Muscle of leg (tissue), 11 donors: Measurements from ENCODE around the gene RPP30. TPM values are rescaled to one million over a fixed set of nuclear protein-coding genes. Genes with fewer than 3 reads are reported as not detected.

Source experiments
- DNase-seq: peaks from one replicate; pipeline ENCODE4 v3.0.0; 2013
- H3K27ac ChIP-seq: one replicate; pipeline ENCODE4 v1.5.1; 2013; ENCODE audit warnings: mild to moderate bottlenecking, low read length, control low read depth
- H3K27me3 ChIP-seq: one replicate; pipeline ENCODE4 v1.6.1; 2013; ENCODE audit warnings: low read length; ENCODE audit not compliant: control insufficient read depth, insufficient read depth
- H3K36me3 ChIP-seq: one replicate; pipeline ENCODE4 v1.6.1; 2013; ENCODE audit warnings: low read length; ENCODE audit not compliant: control insufficient read depth, insufficient read depth
- H3K4me1 ChIP-seq: one replicate; pipeline ENCODE4 v1.6.1; 2013; ENCODE audit warnings: low read length; ENCODE audit not compliant: control insufficient read depth, insufficient read depth
- H3K4me3 ChIP-seq: one replicate; pipeline ENCODE4 v1.5.1; 2013; ENCODE audit warnings: low read length, control low read depth
- H3K9me3 ChIP-seq: replicated peaks from 2 replicates; pipeline ENCODE4 v1.6.1; 2013; ENCODE audit warnings: low read depth, low read length; ENCODE audit not compliant: control insufficient read depth
- WGBS: methylation state at CpG from one replicate; pipeline ENCODE4 v1.1.5; 2013; ENCODE audit warnings: missing lambda C conversion rate; ENCODE audit not compliant: insufficient coverage; 5-methylcytosine and 5-hydroxymethylcytosine counted together
- polyA plus RNA-seq, 8 donors: library from polyadenylated mRNA; unstranded; fragments of 120-200 nt; gene quantifications; one replicate each; pipeline versions ENCODE4 v1.2.1 to v1.2.3, GENCODE V29; 2013; ENCODE audit warnings: inconsistent platforms in 1 of 8, low replicate concordance in 1 of 8; ENCODE audit not compliant: insufficient read length in 8 of 8, insufficient read depth in 1 of 8
- total RNA-seq: library from RNA; stranded (reverse); fragments of 120-200 nt; gene quantifications from one replicate; pipeline ENCODE4 v1.2.4, GENCODE V29; 2013

The RPP30 gene
- total and polyA plus RNA-seq, 9 donors = 30.3 to 43.3 (median 33.2) TPM

GRCh38 chr10:90924552-90924951 lies 52.8 kb downstream of the RPP30 start:
- Histone ChIP-seq H3K9me3 (no peaks in the 10 kb centered on the region), H3K36me3 (no peaks in the 10 kb centered on the region), H3K4me1 (peaks cover 22% of the 10 kb centered on the region), H3K4me3 (no peak overlapping the region), H3K27ac (no peak overlapping the region), H3K27me3 (no peaks in the 10 kb centered on the region)
- DNase-seq = peak; percentile 69
- 100% methylated on average over 1 of the region's 3 CpGs for WGBS

GRCh38 chr10:90925079-90926029 lies 53.6 kb downstream of the RPP30 start:
- no peak for DNase-seq
- Histone ChIP-seq H3K36me3 (no peaks in the 10 kb centered on the region), H3K27me3 (no peaks in the 10 kb centered on the region), H3K27ac (no peak overlapping the region), H3K9me3 (no peaks in the 10 kb centered on the region), H3K4me3 (no peak overlapping the region), H3K4me1 (peaks cover 25% of the 10 kb centered on the region)
- WGBS = 63% methylated on average over 1 of the region's 5 CpGs

DNA sequence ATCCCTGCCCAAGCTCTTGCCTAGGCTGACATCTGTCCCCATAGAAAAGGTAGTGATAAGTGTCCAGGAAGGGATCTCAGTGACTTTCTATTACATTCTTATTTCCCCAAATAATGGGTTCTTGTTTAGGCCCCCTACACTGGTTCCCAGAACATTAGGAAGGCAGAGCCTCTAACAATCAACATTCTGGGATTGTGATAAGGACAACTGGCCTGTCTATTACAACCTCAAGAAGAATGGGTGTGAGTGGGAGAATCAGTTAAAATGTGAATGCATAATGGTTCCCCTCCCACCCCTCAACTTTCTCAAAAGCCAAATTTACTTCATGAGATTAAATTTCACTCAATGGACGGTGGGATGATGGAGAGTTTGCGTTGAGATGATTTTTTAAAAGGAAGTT lies 55.5 kb downstream of the RPP30 start:
- no CpG with 5 or more reads among the region's 2 CpGs for WGBS

DNA sequence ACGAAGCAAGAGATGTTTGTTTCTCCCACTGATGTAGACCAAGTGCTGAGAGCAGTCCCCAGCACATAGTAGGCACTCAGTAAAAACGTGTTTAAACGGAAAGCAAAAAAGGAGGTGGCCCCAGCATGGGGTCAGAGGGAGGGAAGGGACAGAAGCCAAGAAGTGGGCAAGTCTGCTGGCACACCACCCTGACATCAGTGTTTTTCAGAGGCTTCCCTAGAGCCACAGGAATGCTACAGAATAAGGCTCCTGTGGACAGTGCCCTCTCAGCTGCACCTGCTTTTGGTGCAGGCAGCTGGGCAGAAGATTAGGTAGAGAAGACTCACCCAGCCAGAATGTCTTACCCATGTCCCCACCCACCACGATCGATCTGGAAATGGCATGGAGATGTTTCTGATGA lies 57.4 kb downstream of the RPP30 start:
- H3K9me3 ChIP-seq = no peaks in the 10 kb centered on the region
- H3K4me3 ChIP-seq = no peak overlapping the region
- H3K27ac ChIP-seq = no peak overlapping the region
- DNase-seq = no peak
- H3K27me3 ChIP-seq = no peaks in the 10 kb centered on the region
- H3K4me1 ChIP-seq = peaks cover 29% of the 10 kb centered on the region
- 33% methylated on average over 2 of the region's 5 CpGs for WGBS
- H3K36me3 ChIP-seq = no peaks in the 10 kb centered on the region

More for the DNA sequence above, 55.5 kb downstream of the RPP30 start:
- H3K36me3 ChIP-seq = no peaks in the 10 kb centered on the region
- H3K4me1 ChIP-seq = peaks cover 29% of the 10 kb centered on the region
- DNase-seq = no peak
- H3K9me3 ChIP-seq = no peaks in the 10 kb centered on the region
- no peak overlapping the region for H3K27ac ChIP-seq
- H3K27me3 ChIP-seq = no peaks in the 10 kb centered on the region
- no peak overlapping the region for H3K4me3 ChIP-seq

DNA sequence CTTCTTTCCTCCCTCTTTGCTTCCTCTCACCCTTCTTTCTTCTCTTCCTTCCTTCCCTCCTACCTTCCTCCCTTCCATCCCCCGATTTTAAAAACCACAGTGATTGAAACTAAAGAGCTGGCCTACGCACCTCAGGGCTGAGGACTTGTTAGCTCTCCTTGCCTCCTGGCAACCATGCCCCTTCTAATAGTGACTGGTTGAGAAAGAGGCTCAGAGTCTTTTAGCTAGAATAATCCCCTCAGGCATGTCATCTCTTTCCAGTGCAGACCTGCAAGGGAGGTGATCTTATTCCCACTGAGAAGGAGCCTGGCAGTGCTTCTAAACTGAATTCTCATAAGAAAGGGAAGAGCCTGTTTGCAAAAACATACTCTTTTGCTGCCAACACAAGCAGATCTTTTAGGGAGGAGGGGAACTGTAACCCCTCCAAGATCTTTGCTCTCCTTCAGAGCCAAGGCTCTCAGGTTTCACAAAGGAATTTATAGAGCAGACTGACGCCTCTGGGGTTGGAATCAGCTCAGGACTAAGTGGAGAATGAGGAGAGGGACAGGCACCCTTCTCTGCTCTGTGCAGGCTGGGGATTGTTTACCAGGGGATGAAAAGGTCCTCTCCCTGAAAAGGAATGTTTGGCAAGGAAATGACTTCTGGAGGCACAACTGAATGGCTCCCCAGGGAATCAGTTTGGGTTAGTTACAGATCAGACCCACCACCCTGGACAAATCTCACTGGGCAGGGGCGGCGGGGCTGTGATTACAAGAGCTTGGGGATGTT lies 58.5 kb downstream of the RPP30 start:
- Histone ChIP-seq H3K9me3 (no peaks in the 10 kb centered on the region), H3K27ac (peak overlapping the region; percentile 85), H3K36me3 (no peaks in the 10 kb centered on the region), H3K4me1 (peaks cover 25% of the 10 kb centered on the region), H3K27me3 (no peaks in the 10 kb centered on the region), H3K4me3 (no peak overlapping the region)
- 0% methylated on average over 1 of the region's 5 CpGs for WGBS
- peak; percentile 87 for DNase-seq

GRCh38 chr10:90930971-90931871 lies 59.4 kb downstream of the RPP30 start:
- DNase-seq = peak; percentile 46
- H3K4me3 ChIP-seq = no peak overlapping the region
- WGBS = 53% methylated on average over 3 of the region's 6 CpGs

DNA sequence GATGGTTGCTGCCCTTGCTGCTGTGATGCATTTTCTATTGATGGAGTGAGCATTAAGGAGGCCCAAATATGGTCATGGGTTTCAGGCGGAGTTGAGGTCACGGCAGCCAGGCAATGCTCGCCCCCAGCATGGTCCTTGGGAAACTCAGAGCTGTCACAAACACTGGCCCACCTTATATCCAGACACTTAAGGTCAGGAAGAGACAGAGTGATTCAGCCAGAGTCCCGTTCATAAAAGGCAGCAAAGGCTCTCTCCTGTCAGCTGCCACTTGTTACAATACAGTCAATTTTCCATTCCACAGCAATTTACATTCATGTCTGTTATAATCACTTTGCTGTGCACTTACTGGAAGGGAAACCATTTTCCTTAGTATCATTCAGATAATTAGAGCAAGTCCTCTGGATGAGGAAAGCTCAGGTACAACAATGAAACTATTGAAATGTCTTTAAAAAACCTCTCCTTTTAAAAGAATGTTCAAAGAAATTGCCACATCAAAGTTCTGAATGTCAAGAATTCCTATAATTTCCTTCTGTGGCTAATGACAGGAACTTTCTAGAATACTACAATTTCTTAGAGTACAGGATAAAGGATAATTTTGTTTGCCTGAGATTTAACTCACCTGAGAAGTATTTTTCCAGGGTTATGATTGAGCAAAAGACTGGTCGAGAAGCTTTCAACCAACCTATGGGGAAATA lies 64.0 kb downstream of the RPP30 start:
- Histone ChIP-seq H3K4me1 (peaks cover 21% of the 10 kb centered on the region), H3K27ac (peak overlapping the region; percentile 36), H3K4me3 (no peak overlapping the region), H3K36me3 (no peaks in the 10 kb centered on the region), H3K9me3 (no peaks in the 10 kb centered on the region), H3K27me3 (no peaks in the 10 kb centered on the region)
- DNase-seq = no peak
- 56% methylated on average over 3 of the region's 5 CpGs for WGBS

More at GRCh38 chr10:90930971-90931871, 59.4 kb downstream of the RPP30 start:
- Histone ChIP-seq H3K4me1 (peaks cover 30% of the 10 kb centered on the region), H3K27ac (peak overlapping the region; percentile 85), H3K36me3 (no peaks in the 10 kb centered on the region), H3K9me3 (no peaks in the 10 kb centered on the region), H3K27me3 (no peaks in the 10 kb centered on the region)

GRCh38 chr10:90936276-90936659 lies 64.5 kb downstream of the RPP30 start:
- H3K4me3 ChIP-seq = no peak overlapping the region
- WGBS = 8% methylated on average over 1 of the region's 2 CpGs
- H3K27ac ChIP-seq = peak overlapping the region; percentile 36
- peaks cover 16% of the 10 kb centered on the region for H3K4me1 ChIP-seq
- no peaks in the 10 kb centered on the region for H3K27me3 ChIP-seq
- H3K9me3 ChIP-seq = no peaks in the 10 kb centered on the region
- peak; percentile 75 for DNase-seq
- no peaks in the 10 kb centered on the region for H3K36me3 ChIP-seq

DNA sequence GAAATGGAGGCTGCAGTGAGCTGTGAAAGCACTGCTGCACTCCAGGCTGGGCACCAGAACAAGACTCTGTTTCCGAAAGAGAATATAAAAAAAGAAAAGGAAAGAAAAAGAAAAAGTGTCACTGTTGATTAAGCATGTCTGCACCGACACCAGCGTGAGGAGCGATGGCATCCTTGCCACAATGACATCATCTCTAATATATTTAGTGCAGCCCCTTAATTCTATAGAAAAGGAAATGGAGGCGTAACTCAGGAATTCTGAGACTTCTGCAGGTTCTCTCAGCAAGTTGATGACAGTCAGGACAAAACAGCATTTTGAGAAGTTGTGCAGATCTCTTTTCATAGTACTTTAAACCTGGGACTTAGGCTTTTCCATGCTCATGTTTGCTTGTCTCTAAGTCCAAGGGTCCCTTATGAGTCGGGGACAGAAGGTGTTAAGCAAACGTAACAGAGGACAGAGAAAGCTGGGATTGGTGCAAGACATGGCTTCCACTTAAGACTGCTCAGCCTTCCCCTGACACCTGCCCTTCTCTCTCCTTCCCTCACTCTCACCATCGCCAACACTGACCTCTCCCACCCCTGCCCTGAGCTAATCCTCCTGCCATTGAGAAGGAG lies 66.0 kb downstream of the RPP30 start:
- Histone ChIP-seq H3K27me3 (no peaks in the 10 kb centered on the region), H3K36me3 (no peaks in the 10 kb centered on the region), H3K9me3 (no peaks in the 10 kb centered on the region), H3K27ac (no peak overlapping the region), H3K4me1 (peaks cover 13% of the 10 kb centered on the region), H3K4me3 (no peak overlapping the region)
- WGBS = 94% methylated on average over 3 of the region's 8 CpGs
- no peak for DNase-seq
